ENCODE measurements around the gene MCC. TPM values are rescaled to one million over a fixed set of nuclear protein-coding genes. Genes with fewer than 3 reads are reported as not detected.
"Not testable (repeated sequence)": the region's sequence is repeated elsewhere in the genome, so short reads cannot be mapped to it uniquely, and the experiment has no call there.

MCC gene
- total RNA-seq, 2 experiments from 2014 or later, result 0.62 to 0.81 TPM

DNA sequence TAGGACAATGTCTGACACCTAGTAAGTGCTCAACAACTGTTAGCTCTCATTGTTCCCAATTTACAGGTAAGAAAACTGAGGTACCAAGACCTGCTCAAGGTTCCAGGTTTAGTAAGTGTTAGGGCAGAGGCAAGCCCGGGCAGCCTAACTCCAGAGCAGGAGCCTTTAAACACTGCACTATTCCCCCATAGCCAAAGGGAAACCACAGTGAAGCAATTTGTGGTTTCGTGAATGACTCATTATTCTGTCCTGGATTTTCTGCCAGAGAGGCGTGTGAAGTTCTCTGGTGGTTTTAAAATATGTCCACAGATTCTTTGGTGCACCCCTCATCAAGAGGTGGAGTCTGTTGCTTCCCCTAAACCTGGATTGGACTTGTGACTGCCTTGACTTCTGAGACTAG, 1.0 kb upstream of the MCC start:
- CTCF ChIA-PET, result interaction anchor here (0.8 kb wide), 1 partner anchor 110 kb away, joined by 3 read pairs; no protein-coding TSS in a partner anchor
- Mint-ChIP-seq H3K27me3 (ENCODE audit: low read depth) (peaks cover 57% of the 10 kb centered on the region), H3K4me1 (ENCODE audit: low read depth) (peaks cover 9% of the 10 kb centered on the region), H3K4me3 (no peak overlapping the region), H3K9me3 (peaks cover 20% of the 10 kb centered on the region), H3K36me3 (ENCODE audit: low read depth) (peaks cover 2% of the 10 kb centered on the region), H3K27ac (no peak overlapping the region)
- intact Hi-C loops (cut with micrococcal nuclease), result no loop called here
- peak; percentile 25 for DNase-seq

GRCh38 chr5:113488645-113489184, 462 bp upstream of the MCC start:
- CTCF ChIA-PET, result interaction anchor here (0.6 to 0.8 kb wide), 2 partner anchors 24 to 109 kb away, joined by 3 read pairs; no protein-coding TSS in a partner anchor
- H3K4me3 Mint-ChIP-seq, result peak overlapping the region; percentile 75
- H3K27me3 Mint-ChIP-seq (ENCODE audit: low read depth), result peaks cover 60% of the 10 kb centered on the region
- intact Hi-C loops (cut with micrococcal nuclease), result loop anchor here (1.0 kb wide), 1 partner anchor 25 kb away; the partner anchor contains the start of gene YTHDC2
- H3K27ac Mint-ChIP-seq, result no peak overlapping the region
- DNase-seq, result no peak
- H3K4me1 Mint-ChIP-seq (ENCODE audit: low read depth), result peaks cover 9% of the 10 kb centered on the region
- H3K36me3 Mint-ChIP-seq (ENCODE audit: low read depth), result peaks cover 2% of the 10 kb centered on the region
- H3K9me3 Mint-ChIP-seq, result peaks cover 20% of the 10 kb centered on the region

DNA sequence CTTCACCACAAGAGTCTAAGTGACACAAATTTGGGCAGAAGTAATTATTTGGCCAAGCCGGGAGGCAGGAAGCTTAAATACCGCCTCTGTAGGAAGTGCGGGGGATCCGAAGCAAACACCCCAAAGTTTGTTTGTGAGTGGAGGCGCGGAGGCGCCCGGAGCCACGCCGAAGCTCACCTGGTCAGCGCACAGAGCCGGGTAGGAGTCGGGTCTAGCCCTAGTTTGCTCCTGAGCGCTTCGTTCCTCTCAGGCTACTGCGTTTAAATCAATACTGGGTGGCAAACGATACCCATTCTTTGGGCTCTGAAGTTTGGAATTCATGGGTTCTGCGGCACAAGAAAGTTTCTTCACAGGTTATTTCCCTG, 855 bp downstream of the MCC start:
- Mint-ChIP-seq H3K36me3 (ENCODE audit: low read depth) (peaks cover 2% of the 10 kb centered on the region), H3K27ac (no peak overlapping the region), H3K4me3 (peak overlapping the region; percentile 75), H3K4me1 (ENCODE audit: low read depth) (peaks cover 9% of the 10 kb centered on the region), H3K9me3 (peaks cover 20% of the 10 kb centered on the region), H3K27me3 (ENCODE audit: low read depth) (peaks cover 61% of the 10 kb centered on the region)
- intact Hi-C loops (cut with micrococcal nuclease), result no loop called here
- CTCF ChIA-PET, result interaction anchor here (0.9 to 1.1 kb wide), 2 partner anchors 23 to 25 kb away, joined by 3 read pairs; no protein-coding TSS in a partner anchor
- no peak for DNase-seq

- intact Hi-C loops (cut with micrococcal nuclease), result no loop called here
- Mint-ChIP-seq H3K4me3 (no peak overlapping the region), H3K9me3 (no peaks in the 10 kb centered on the region), H3K27me3 (ENCODE audit: low read depth) (peaks cover 11% of the 10 kb centered on the region), H3K27ac (no peak overlapping the region), H3K4me1 (ENCODE audit: low read depth) (no peaks in the 10 kb centered on the region), H3K36me3 (ENCODE audit: low read depth) (no peaks in the 10 kb centered on the region)
- no peak for DNase-seq
- CTCF ChIA-PET, result no interaction called here
These were observed 8.0 kb downstream of the MCC start for GRCh38 chr5:113480243-113480642.

DNA sequence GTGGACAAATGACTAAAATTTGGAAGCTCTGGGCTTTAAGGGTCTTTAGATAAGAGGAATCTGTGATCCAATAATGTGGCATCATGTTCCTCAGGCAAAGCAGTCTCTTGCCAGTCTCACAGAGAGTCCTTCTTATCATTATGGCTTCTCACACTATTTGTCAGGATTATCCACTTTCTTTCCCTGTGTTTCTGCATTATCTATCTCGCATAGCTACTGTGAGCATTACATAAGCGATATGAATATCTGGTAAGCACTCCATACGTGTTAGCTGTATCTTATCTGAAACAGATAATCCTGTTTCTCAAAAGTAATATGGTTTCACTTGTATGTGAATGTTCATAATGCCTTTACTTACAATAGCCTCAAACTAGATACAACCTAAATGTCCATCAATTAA, 9.6 kb downstream of the MCC start:
- Mint-ChIP-seq H3K4me1 (ENCODE audit: low read depth) (no peaks in the 10 kb centered on the region), H3K27ac (no peak overlapping the region), H3K36me3 (ENCODE audit: low read depth) (no peaks in the 10 kb centered on the region), H3K4me3 (no peak overlapping the region), H3K9me3 (no peaks in the 10 kb centered on the region), H3K27me3 (ENCODE audit: low read depth) (peaks cover 10% of the 10 kb centered on the region)
- DNase-seq, result no peak
- intact Hi-C loops (cut with micrococcal nuclease), result no loop called here
- CTCF ChIA-PET, result interaction anchor here (1.3 kb wide), 1 partner anchor 99 kb away, joined by 3 read pairs; no protein-coding TSS in a partner anchor

GRCh38 chr5:113474100-113474728, 14.0 kb downstream of the MCC start:
- H3K9me3 Mint-ChIP-seq, result no peaks in the 10 kb centered on the region
- H3K36me3 Mint-ChIP-seq (ENCODE audit: low read depth), result no peaks in the 10 kb centered on the region
- intact Hi-C loops (cut with micrococcal nuclease), result no loop called here
- CTCF ChIA-PET, result no interaction called here
- no peaks in the 10 kb centered on the region for H3K4me1 Mint-ChIP-seq (ENCODE audit: low read depth)
- no peak for DNase-seq
- H3K27ac Mint-ChIP-seq, result no peak overlapping the region
- H3K27me3 Mint-ChIP-seq (ENCODE audit: low read depth), result peaks cover 18% of the 10 kb centered on the region
- H3K4me3 Mint-ChIP-seq, result no peak overlapping the region

GRCh38 chr5:113463032-113463431, 25.2 kb downstream of the MCC start:
- H3K27ac Mint-ChIP-seq, result no peak overlapping the region
- H3K4me3 Mint-ChIP-seq, result no peak overlapping the region
- H3K4me1 Mint-ChIP-seq (ENCODE audit: low read depth), result no peaks in the 10 kb centered on the region
- no peak for DNase-seq
- no peaks in the 10 kb centered on the region for H3K27me3 Mint-ChIP-seq (ENCODE audit: low read depth)
- H3K36me3 Mint-ChIP-seq (ENCODE audit: low read depth), result no peaks in the 10 kb centered on the region
- CTCF ChIA-PET, result interaction anchor here (0.8 kb wide), 1 partner anchor 122 kb away, joined by 3 read pairs; no protein-coding TSS in a partner anchor
- no peaks in the 10 kb centered on the region for H3K9me3 Mint-ChIP-seq
- intact Hi-C loops (cut with micrococcal nuclease), result no loop called here

DNA sequence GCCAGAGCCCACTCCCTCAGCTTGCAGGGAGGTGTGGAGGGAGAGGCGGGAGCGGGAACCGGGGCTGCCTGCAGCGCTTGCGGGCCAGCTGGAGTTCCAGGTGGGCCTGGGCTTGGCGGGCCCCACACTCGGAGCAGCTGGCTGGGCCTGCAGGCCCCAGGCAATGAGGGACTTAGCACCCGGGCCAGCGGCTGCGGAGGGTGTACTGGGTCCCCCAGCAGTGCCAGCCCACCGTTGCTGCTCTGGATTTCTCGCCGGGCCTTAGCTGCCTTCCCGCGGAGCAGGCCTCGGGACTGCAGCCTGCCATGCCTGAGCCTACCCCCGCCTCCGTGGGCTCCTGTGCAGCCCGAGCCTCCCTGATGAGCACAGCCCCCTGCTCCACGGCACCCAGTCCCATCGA, 31.1 kb downstream of the MCC start:
- H3K4me3 Mint-ChIP-seq; H3K27me3 Mint-ChIP-seq (ENCODE audit: low read depth); CTCF ChIA-PET; DNase-seq; intact Hi-C loops (cut with micrococcal nuclease); H3K9me3 Mint-ChIP-seq; H3K27ac Mint-ChIP-seq; H3K4me1 Mint-ChIP-seq (ENCODE audit: low read depth); H3K36me3 Mint-ChIP-seq (ENCODE audit: low read depth): not testable (repeated sequence)

DNA sequence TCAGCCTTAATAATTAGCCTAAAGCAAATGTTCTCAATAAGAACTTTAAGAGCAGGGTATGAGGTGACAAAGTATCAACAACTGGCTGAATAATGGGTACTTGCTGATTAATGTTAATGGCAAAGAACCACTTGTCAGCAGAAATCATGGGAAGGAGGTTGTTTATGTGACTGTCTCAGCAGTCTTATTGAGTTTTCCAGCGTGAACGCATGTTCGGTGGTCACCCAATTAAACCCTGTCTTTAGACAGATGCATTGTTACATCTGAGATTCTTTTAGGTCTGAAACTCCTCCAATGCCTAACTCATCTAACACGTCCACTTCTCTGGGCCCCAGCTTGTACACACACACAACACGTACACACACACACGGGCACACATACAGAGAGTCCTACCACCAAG, 35.3 kb downstream of the MCC start:
- no peaks in the 10 kb centered on the region for H3K4me1 Mint-ChIP-seq (ENCODE audit: low read depth)
- H3K36me3 Mint-ChIP-seq (ENCODE audit: low read depth), result no peaks in the 10 kb centered on the region
- H3K27ac Mint-ChIP-seq, result no peak overlapping the region
- no peak overlapping the region for H3K4me3 Mint-ChIP-seq
- CTCF ChIA-PET, result no interaction called here
- intact Hi-C loops (cut with micrococcal nuclease), result no loop called here
- H3K27me3 Mint-ChIP-seq (ENCODE audit: low read depth), result peaks cover 2% of the 10 kb centered on the region
- no peaks in the 10 kb centered on the region for H3K9me3 Mint-ChIP-seq
- DNase-seq, result no peak

DNA sequence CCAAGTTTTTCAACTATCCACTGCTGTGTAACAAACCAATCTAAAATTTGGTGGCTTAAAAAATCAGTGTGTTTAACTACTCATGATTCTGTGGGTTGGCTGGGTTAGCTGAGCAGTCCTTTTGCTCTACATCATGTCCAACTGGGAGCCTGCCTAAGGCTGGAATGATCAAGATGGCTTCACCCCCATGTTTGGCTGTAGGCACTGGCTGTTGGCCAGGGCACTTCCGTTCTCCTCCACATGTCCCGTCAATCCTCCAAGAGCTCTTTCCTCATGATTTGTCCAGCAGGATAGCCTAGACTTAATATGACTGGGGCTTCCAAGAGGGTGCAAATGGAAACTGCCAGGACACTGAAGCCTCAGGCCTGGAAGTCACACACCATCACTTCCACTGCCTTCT, 36.5 kb downstream of the MCC start:
- Mint-ChIP-seq H3K9me3 (no peaks in the 10 kb centered on the region), H3K27ac (no peak overlapping the region), H3K36me3 (ENCODE audit: low read depth) (no peaks in the 10 kb centered on the region), H3K4me1 (ENCODE audit: low read depth) (no peaks in the 10 kb centered on the region), H3K27me3 (ENCODE audit: low read depth) (peaks cover 2% of the 10 kb centered on the region), H3K4me3 (no peak overlapping the region)
- CTCF ChIA-PET, result no interaction called here
- no peak for DNase-seq
- intact Hi-C loops (cut with micrococcal nuclease), result no loop called here

DNA sequence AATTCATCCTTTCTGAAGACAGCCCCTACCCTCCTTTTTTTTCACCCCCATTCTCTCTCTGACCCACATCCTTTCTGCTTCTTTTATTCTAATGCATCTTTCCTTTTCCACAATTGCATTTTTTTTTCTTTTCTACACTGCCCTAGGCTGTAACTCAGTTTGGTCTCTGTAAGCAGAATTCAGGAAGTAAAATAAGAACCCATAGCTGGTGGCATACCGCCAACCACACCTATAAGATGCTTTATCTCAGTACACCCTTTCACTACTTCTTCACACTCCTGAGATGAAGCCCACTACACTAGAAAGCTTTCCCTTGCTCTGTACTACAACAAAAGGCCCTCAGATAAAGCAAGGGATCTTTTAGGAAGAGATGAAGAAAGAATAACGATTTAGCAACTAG, 37.3 kb downstream of the MCC start:
- H3K4me3 Mint-ChIP-seq, result no peak overlapping the region
- H3K4me1 Mint-ChIP-seq (ENCODE audit: low read depth), result no peaks in the 10 kb centered on the region
- no peak for DNase-seq
- intact Hi-C loops (cut with micrococcal nuclease), result no loop called here
- H3K9me3 Mint-ChIP-seq, result no peaks in the 10 kb centered on the region
- H3K27ac Mint-ChIP-seq, result no peak overlapping the region
- peaks cover 9% of the 10 kb centered on the region for H3K27me3 Mint-ChIP-seq (ENCODE audit: low read depth)
- H3K36me3 Mint-ChIP-seq (ENCODE audit: low read depth), result no peaks in the 10 kb centered on the region
- CTCF ChIA-PET, result no interaction called here

DNA sequence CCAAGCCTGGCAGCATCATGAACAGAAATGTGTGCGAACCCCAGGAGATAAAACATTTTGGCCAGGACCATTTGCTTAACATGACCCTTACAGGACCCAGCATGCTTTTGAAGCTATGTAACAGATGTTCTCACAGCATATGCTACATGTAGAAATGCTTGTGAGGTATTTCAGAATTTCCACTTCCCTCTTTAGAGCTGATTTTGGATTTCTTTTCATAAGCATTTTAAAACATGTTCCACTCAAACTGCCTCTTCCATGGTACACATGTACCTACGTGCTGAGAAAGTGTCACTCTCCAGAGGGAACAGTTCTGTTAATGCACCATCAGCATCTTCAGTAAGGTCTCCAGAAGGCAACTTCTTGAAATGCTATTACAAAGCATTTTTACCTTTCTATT, 37.8 kb downstream of the MCC start:
- H3K27me3 Mint-ChIP-seq (ENCODE audit: low read depth), result peaks cover 9% of the 10 kb centered on the region
- no peaks in the 10 kb centered on the region for H3K4me1 Mint-ChIP-seq (ENCODE audit: low read depth)
- CTCF ChIA-PET, result no interaction called here
- intact Hi-C loops (cut with micrococcal nuclease), result no loop called here
- H3K9me3 Mint-ChIP-seq, result no peaks in the 10 kb centered on the region
- DNase-seq, result no peak
- no peaks in the 10 kb centered on the region for H3K36me3 Mint-ChIP-seq (ENCODE audit: low read depth)
- H3K27ac Mint-ChIP-seq, result no peak overlapping the region
- H3K4me3 Mint-ChIP-seq, result no peak overlapping the region

GRCh38 chr5:113448252-113448651, 40.0 kb downstream of the MCC start:
- intact Hi-C loops (cut with micrococcal nuclease), result no loop called here
- Mint-ChIP-seq H3K4me3 (no peak overlapping the region), H3K27me3 (ENCODE audit: low read depth) (peaks cover 21% of the 10 kb centered on the region), H3K27ac (no peak overlapping the region), H3K4me1 (ENCODE audit: low read depth) (no peaks in the 10 kb centered on the region), H3K9me3 (no peaks in the 10 kb centered on the region), H3K36me3 (ENCODE audit: low read depth) (no peaks in the 10 kb centered on the region)
- no peak for DNase-seq
- CTCF ChIA-PET, result no interaction called here

All from activated naive CD4-positive, alpha-beta T cell treated with anti-CD3 and anti-CD28 coated beads for 36 hours (primary cell).